ENCODE measurements around the gene NOS3. TPM values are rescaled to one million over a fixed set of nuclear protein-coding genes. Genes with fewer than 3 reads are reported as not detected.

The NOS3 gene
- total RNA-seq, 1 experiment from 2014 or later, result 59.8 TPM

DNA sequence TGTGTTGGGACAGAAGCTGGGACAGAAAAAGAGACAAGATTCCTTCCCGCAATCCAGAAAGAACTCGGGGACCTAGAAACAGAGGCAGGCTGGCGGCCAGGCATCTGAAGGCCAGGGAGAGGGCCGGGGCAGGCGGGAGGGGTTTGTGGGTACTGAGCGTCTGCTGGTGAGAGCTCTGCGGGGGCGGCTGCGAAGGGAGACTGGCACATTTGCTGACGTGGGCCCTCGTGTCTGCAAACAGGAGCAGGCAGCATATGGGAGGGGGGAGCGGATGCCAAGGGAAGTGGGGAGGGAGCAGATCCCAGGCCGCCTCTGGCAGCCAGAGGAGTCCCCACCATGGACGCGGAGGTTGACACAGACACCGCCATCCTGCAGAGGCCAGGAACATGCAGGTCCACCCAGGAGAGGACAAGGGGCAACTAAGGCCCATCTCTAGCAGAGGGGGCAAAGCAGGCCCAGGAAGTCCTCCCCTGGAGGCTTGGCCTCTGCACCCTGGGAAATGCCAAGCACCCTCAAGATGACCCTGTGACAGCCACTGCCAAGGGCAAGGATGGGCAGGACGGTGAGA, 44.9 kb upstream of the NOS3 start:
- no peaks in the 10 kb centered on the region for H4K20me1 ChIP-seq (ENCODE audit: insufficient read depth, low read depth, low read length)

GRCh38 chr7:150946421-150947240, 44.2 kb upstream of the NOS3 start:
- no peak overlapping the region for H2AFZ ChIP-seq (ENCODE audit: low read length)
- no peak overlapping the region for H3K4me2 ChIP-seq (ENCODE audit: low read depth, low read length, poor library complexity, severe bottlenecking)
- H3K9me2 ChIP-seq (replicated peaks; ENCODE audit: insufficient read depth, low read length), result no peaks in the 10 kb centered on the region
- no peaks in the 10 kb centered on the region for H3K27me3 ChIP-seq (ENCODE audit: low read length)
- DNase-seq, result no peak
- peaks cover 5% of the 10 kb centered on the region; the same call in 1 of the 2 replicates for H3K4me1 ChIP-seq (ENCODE audit: low read length)
- no peaks in the 10 kb centered on the region for H3K79me2 ChIP-seq (ENCODE audit: low read length)
- no peak overlapping the region for H3K4me3 ChIP-seq (ENCODE audit: low read length)
- H3K9me3 ChIP-seq (ENCODE audit: low read length), result no peaks in the 10 kb centered on the region
- no peaks in the 10 kb centered on the region for H3K36me3 ChIP-seq (ENCODE audit: insufficient read depth, low read length)
- no peak overlapping the region for H3K9ac ChIP-seq (ENCODE audit: low read length)
- H3K27ac ChIP-seq (ENCODE audit: low read length), result no peak overlapping the region
- H4K20me1 ChIP-seq (ENCODE audit: insufficient read depth, low read depth, low read length), result no peaks in the 10 kb centered on the region

More for the DNA sequence above, 44.9 kb upstream of the NOS3 start:
- Histone ChIP-seq H3K9ac (ENCODE audit: low read length) (no peak overlapping the region), H3K4me3 (ENCODE audit: low read length) (no peak overlapping the region), H3K27me3 (ENCODE audit: low read length) (no peaks in the 10 kb centered on the region), H3K4me2 (ENCODE audit: low read depth, low read length, poor library complexity, severe bottlenecking) (no peak overlapping the region), H3K9me2 (replicated peaks; ENCODE audit: insufficient read depth, low read length) (no peaks in the 10 kb centered on the region), H3K79me2 (ENCODE audit: low read length) (no peaks in the 10 kb centered on the region), H3K4me1 (ENCODE audit: low read length) (peaks cover 5% of the 10 kb centered on the region; the same call in 1 of the 2 replicates), H3K27ac (ENCODE audit: low read length) (no peak overlapping the region), H3K9me3 (ENCODE audit: low read length) (no peaks in the 10 kb centered on the region), H3K36me3 (ENCODE audit: insufficient read depth, low read length) (no peaks in the 10 kb centered on the region), H2AFZ (ENCODE audit: low read length) (no peak overlapping the region)
- DNase-seq, result no peak

GRCh38 chr7:150947241-150947745, 43.5 kb upstream of the NOS3 start:
- no peak for DNase-seq
- Histone ChIP-seq H3K9me2 (replicated peaks; ENCODE audit: insufficient read depth, low read length) (no peaks in the 10 kb centered on the region), H3K36me3 (ENCODE audit: insufficient read depth, low read length) (no peaks in the 10 kb centered on the region), H3K4me1 (ENCODE audit: low read length) (peaks cover 5% of the 10 kb centered on the region; the same call in 1 of the 2 replicates), H3K9me3 (ENCODE audit: low read length) (no peaks in the 10 kb centered on the region), H4K20me1 (ENCODE audit: insufficient read depth, low read depth, low read length) (no peaks in the 10 kb centered on the region), H2AFZ (ENCODE audit: low read length) (no peak overlapping the region), H3K79me2 (ENCODE audit: low read length) (no peaks in the 10 kb centered on the region), H3K27ac (ENCODE audit: low read length) (no peak overlapping the region), H3K27me3 (ENCODE audit: low read length) (no peaks in the 10 kb centered on the region), H3K4me3 (ENCODE audit: low read length) (no peak overlapping the region), H3K4me2 (ENCODE audit: low read depth, low read length, poor library complexity, severe bottlenecking) (no peak overlapping the region), H3K9ac (ENCODE audit: low read length) (no peak overlapping the region)

DNA sequence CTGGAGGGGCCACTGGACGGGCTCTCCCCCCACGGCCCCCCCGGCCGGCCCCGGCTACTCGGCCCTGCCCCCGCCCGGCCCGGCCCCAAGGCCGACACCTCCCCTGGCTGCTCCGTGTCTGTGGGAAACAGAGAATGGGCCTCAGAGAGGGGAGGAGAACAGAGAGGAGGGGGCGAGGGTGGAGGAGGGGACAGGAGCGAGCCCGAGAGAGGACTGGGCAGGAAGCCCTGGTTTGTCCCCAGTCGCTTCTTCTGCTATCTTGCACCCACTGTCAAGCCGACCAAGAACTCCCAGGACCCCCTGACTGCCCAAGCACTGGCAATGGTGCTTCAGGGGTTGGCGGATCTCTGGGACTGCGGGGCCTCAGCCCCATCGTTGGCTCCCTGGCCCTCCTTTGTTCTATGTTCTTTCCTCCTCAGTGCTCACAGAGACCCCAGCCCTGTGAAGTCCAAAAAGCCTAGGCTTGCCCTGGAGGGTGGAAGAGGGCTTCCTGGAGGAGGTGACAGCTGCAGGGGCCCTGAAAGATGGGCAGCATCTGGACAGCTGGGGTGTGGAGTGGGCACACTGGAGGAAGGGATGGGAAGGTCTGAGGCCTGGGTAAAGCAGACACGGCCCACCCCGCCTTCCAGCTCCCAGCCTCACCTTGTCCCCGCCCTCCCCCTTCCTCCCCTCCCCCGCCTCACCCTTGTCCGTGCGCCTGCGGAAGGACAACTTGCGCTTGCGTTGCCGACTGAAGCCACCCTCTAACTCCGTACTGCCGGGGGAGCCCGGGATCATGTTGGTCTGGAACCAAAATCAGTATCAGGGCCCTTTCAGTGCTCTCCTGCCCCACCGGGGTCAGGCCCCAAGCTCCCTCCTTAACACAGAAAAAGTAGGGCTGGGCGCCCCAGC, 42.8 kb upstream of the NOS3 start:
- Histone ChIP-seq H3K9ac (ENCODE audit: low read length) (no peak overlapping the region), H3K79me2 (ENCODE audit: low read length) (no peaks in the 10 kb centered on the region), H4K20me1 (ENCODE audit: insufficient read depth, low read depth, low read length) (no peaks in the 10 kb centered on the region), H2AFZ (ENCODE audit: low read length) (no peak overlapping the region), H3K4me1 (ENCODE audit: low read length) (peaks cover 5% of the 10 kb centered on the region; the same call in 1 of the 2 replicates), H3K27ac (ENCODE audit: low read length) (no peak overlapping the region), H3K4me2 (ENCODE audit: low read depth, low read length, poor library complexity, severe bottlenecking) (no peak overlapping the region), H3K9me3 (ENCODE audit: low read length) (no peaks in the 10 kb centered on the region), H3K36me3 (ENCODE audit: insufficient read depth, low read length) (no peaks in the 10 kb centered on the region), H3K4me3 (ENCODE audit: low read length) (no peak overlapping the region), H3K27me3 (ENCODE audit: low read length) (no peaks in the 10 kb centered on the region), H3K9me2 (replicated peaks; ENCODE audit: insufficient read depth, low read length) (no peaks in the 10 kb centered on the region)
- DNase-seq, result no peak

DNA sequence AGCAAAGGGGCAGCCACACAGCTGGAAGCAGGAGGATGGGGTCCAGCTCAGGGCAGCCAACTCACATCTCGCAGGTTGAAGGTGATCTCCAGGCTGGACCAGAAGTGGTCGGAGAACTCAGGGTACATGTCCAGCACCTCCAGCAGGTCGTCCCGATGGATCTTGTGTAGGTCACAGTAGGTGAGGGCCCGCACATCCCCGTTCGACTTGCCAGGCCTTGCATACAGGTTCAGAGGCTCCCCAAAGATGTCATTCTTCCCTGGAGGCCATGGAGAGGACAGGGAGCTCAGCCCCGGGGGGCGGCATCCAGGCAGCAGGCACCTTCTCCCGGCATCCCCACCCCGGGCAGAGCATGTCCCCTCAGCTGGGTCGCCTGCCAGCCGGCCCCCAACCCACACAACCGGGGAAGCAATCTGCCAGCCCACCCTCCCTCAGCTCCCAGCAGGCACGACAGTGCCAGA, 42.0 kb upstream of the NOS3 start:
- DNase-seq, result no peak
- H3K79me2 ChIP-seq (ENCODE audit: low read length), result no peaks in the 10 kb centered on the region
- H3K36me3 ChIP-seq (ENCODE audit: insufficient read depth, low read length), result no peaks in the 10 kb centered on the region
- no peak overlapping the region for H3K4me2 ChIP-seq (ENCODE audit: low read depth, low read length, poor library complexity, severe bottlenecking)
- H4K20me1 ChIP-seq (ENCODE audit: insufficient read depth, low read depth, low read length), result no peaks in the 10 kb centered on the region
- no peak overlapping the region for H2AFZ ChIP-seq (ENCODE audit: low read length)
- H3K4me1 ChIP-seq (ENCODE audit: low read length), result peaks cover 5% of the 10 kb centered on the region; the same call in 1 of the 2 replicates
- H3K27me3 ChIP-seq (ENCODE audit: low read length), result no peaks in the 10 kb centered on the region
- no peak overlapping the region for H3K4me3 ChIP-seq (ENCODE audit: low read length)
- H3K9me2 ChIP-seq (replicated peaks; ENCODE audit: insufficient read depth, low read length), result no peaks in the 10 kb centered on the region
- no peak overlapping the region for H3K27ac ChIP-seq (ENCODE audit: low read length)
- H3K9ac ChIP-seq (ENCODE audit: low read length), result no peak overlapping the region
- no peaks in the 10 kb centered on the region for H3K9me3 ChIP-seq (ENCODE audit: low read length)

GRCh38 chr7:150949564-150949963, 41.3 kb upstream of the NOS3 start:
- H2AFZ ChIP-seq (ENCODE audit: low read length), result no peak overlapping the region
- no peak overlapping the region for H3K4me3 ChIP-seq (ENCODE audit: low read length)
- H3K27ac ChIP-seq (ENCODE audit: low read length), result no peak overlapping the region
- DNase-seq, result no peak
- peaks cover 5% of the 10 kb centered on the region; the same call in 1 of the 2 replicates for H3K4me1 ChIP-seq (ENCODE audit: low read length)
- H4K20me1 ChIP-seq (ENCODE audit: insufficient read depth, low read depth, low read length), result no peaks in the 10 kb centered on the region
- no peaks in the 10 kb centered on the region for H3K9me2 ChIP-seq (replicated peaks; ENCODE audit: insufficient read depth, low read length)
- H3K79me2 ChIP-seq (ENCODE audit: low read length), result no peaks in the 10 kb centered on the region
- H3K4me2 ChIP-seq (ENCODE audit: low read depth, low read length, poor library complexity, severe bottlenecking), result no peak overlapping the region
- no peak overlapping the region for H3K9ac ChIP-seq (ENCODE audit: low read length)
- no peaks in the 10 kb centered on the region for H3K36me3 ChIP-seq (ENCODE audit: insufficient read depth, low read length)
- H3K27me3 ChIP-seq (ENCODE audit: low read length), result no peaks in the 10 kb centered on the region
- H3K9me3 ChIP-seq (ENCODE audit: low read length), result no peaks in the 10 kb centered on the region

DNA sequence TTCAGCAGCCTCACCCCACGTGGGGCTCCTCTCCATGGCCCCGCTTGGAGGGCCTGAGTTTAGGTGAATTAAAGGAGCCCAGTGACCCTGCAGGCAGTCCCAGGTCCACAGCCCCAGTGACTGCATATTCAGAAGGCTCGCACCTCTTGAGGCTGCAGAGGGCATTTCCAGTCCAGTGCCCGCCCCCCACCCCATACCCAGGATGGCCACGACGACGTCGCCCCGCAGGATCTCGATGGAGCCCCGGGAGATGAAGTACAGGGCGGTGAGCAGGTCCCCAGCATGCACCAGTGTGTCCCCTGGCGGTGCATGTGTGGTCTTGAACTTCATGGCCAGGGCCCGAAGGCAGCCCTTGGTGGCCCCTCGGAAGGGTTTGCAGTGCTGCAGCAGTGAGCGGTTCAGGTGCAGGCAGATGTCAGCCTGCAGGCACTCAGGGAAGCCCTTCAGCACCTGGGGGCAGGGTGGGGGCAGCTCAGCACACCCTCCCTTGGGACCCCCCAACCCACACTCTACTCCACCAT, 40.8 kb upstream of the NOS3 start:
- no peak overlapping the region for H3K4me3 ChIP-seq (ENCODE audit: low read length)
- no peak overlapping the region for H3K27ac ChIP-seq (ENCODE audit: low read length)
- H3K9me3 ChIP-seq (ENCODE audit: low read length), result no peaks in the 10 kb centered on the region
- DNase-seq, result no peak
- no peak overlapping the region for H3K4me2 ChIP-seq (ENCODE audit: low read depth, low read length, poor library complexity, severe bottlenecking)
- no peaks in the 10 kb centered on the region for H3K36me3 ChIP-seq (ENCODE audit: insufficient read depth, low read length)
- peaks cover 3% of the 10 kb centered on the region; the same call in 1 of the 2 replicates for H3K4me1 ChIP-seq (ENCODE audit: low read length)
- H3K79me2 ChIP-seq (ENCODE audit: low read length), result no peaks in the 10 kb centered on the region
- no peaks in the 10 kb centered on the region for H4K20me1 ChIP-seq (ENCODE audit: insufficient read depth, low read depth, low read length)
- no peaks in the 10 kb centered on the region for H3K27me3 ChIP-seq (ENCODE audit: low read length)
- H3K9me2 ChIP-seq (replicated peaks; ENCODE audit: insufficient read depth, low read length), result no peaks in the 10 kb centered on the region
- H2AFZ ChIP-seq (ENCODE audit: low read length), result no peak overlapping the region
- no peak overlapping the region for H3K9ac ChIP-seq (ENCODE audit: low read length)
